HL-60 (cell line): ENCODE data around the gene CPNE6.

Experiments used
- CTCF ChIP-seq: IDR thresholded peaks from one replicate; pipeline ENCODE4 v1.5.1; 2011; ENCODE audit warnings: low read length, control low read depth, inconsistent platforms; ENCODE audit not compliant: insufficient read depth
- GABPA ChIP-seq: IDR thresholded peaks from 2 replicates; pipeline ENCODE4 v1.6.1; 2012; ENCODE audit warnings: low read depth
- POLR2AphosphoS5 ChIP-seq: IDR thresholded peaks from 2 replicates; pipeline ENCODE4 v1.6.1; 2012; ENCODE audit warnings: low read depth
- REST ChIP-seq: IDR thresholded peaks from 2 replicates; pipeline ENCODE4 v1.6.1; 2012; ENCODE audit warnings: low read depth; ENCODE audit not compliant: insufficient replicate concordance
- SPI1 ChIP-seq: IDR thresholded peaks from 2 replicates; pipeline ENCODE4 v1.6.1; 2012; ENCODE audit warnings: low read depth, mild to moderate bottlenecking, borderline replicate concordance

- no peak for TF ChIP-seq CTCF
- TF ChIP-seq POLR2AphosphoS5: no peak
- no peak for TF ChIP-seq REST
- TF ChIP-seq GABPA: no peak
- TF ChIP-seq SPI1: no peak
These were observed 848 bp upstream of the CPNE6 start for GRCh38 chr14:24070285-24071143.
